ENCODE data around the gene RNF31. TPM values are rescaled to one million over a fixed set of nuclear protein-coding genes. Genes with fewer than 3 reads are reported as not detected.

Gene RNF31
- total RNA-seq, 4 donors from 2014 or later: 33.5 to 112 (median 72.9) TPM

GRCh38 chr14:24135834-24136683 lies 11.2 kb upstream of the RNF31 start, which contains the start of gene PSME1:
TSS of gene PSME1 (plus strand) at chr14:24136194. CDS start at chr14:24136263, 69 bp downstream.
- peaks cover 0 to 38% (median 14%) of the 10 kb centered on the region in 3 donors for H3K36me3 ChIP-seq
- H3K9me3 ChIP-seq: no peaks in the 10 kb centered on the region
- 0% methylated on average over 30 to 44 of the region's 75 CpGs for WGBS, 2 donors
- TF ChIP-seq EP300 (IDR thresholded peaks at IDR 0.05) (peak; percentile 52 to 90), CTCF (IDR thresholded peaks at IDR 0.05) (peak in 1 of 5 experiments; percentile 19), POLR2A (IDR thresholded peaks at IDR 0.05) (peak; percentile 10 to 73)
- peak within 1 kb of the TSS; percentile 76 to 97 (median 84) for H3K4me3 ChIP-seq
- peak; percentile 88 to 89 for DNase-seq (ENCODE audit: low spot score in 2 of 2)
- peak within 1 kb of the TSS; percentile 89 to 99 (median 98) for H3K27ac ChIP-seq
- peaks cover 0 to 51% (median 29%) of the 10 kb centered on the region in 4 donors for H3K4me1 ChIP-seq
- H3K27me3 ChIP-seq: no peaks in the 10 kb centered on the region

GRCh38 chr14:24136684-24137528 lies 10.4 kb upstream of the RNF31 start:
- 37 to 38% methylated on average over 12 to 13 of the region's 13 CpGs for WGBS, 2 donors
- no peak for DNase-seq (ENCODE audit: low spot score in 2 of 2)

GRCh38 chr14:24137529-24138395 lies 9.5 kb upstream of the RNF31 start:
- Histone ChIP-seq H3K27ac (peak overlapping the region in 2 of 4 donors; percentile 97 to 98), H3K36me3 (peaks cover 0 to 24% (median 14%) of the 10 kb centered on the region in 3 donors), H3K4me3 (no peak overlapping the region), H3K4me1 (peaks cover 0 to 60% (median 32%) of the 10 kb centered on the region in 4 donors), H3K9me3 (no peaks in the 10 kb centered on the region), H3K27me3 (no peaks in the 10 kb centered on the region)
- WGBS, 2 donors: 78 to 82% methylated on average over 8 of the region's 8 CpGs
- DNase-seq (ENCODE audit: low spot score in 2 of 2): no peak
- TF ChIP-seq EP300 (IDR thresholded peaks at IDR 0.05) (no peak), POLR2A (IDR thresholded peaks at IDR 0.05) (no peak), CTCF (IDR thresholded peaks at IDR 0.05) (no peak)

More at GRCh38 chr14:24136684-24137528, 10.4 kb upstream of the RNF31 start:
- H3K4me1 ChIP-seq: peaks cover 0 to 52% (median 29%) of the 10 kb centered on the region in 4 donors
- no peaks in the 10 kb centered on the region for H3K9me3 ChIP-seq
- peak overlapping the region; percentile 76 to 97 (median 84) for H3K4me3 ChIP-seq
- H3K27ac ChIP-seq: peak overlapping the region; percentile 89 to 99 (median 98)
- peaks cover 0 to 31% (median 14%) of the 10 kb centered on the region in 3 donors for H3K36me3 ChIP-seq
- H3K27me3 ChIP-seq: no peaks in the 10 kb centered on the region
- TF ChIP-seq EP300 (IDR thresholded peaks at IDR 0.05) (no peak), CTCF (IDR thresholded peaks at IDR 0.05) (no peak), POLR2A (IDR thresholded peaks at IDR 0.05) (no peak)

DNA sequence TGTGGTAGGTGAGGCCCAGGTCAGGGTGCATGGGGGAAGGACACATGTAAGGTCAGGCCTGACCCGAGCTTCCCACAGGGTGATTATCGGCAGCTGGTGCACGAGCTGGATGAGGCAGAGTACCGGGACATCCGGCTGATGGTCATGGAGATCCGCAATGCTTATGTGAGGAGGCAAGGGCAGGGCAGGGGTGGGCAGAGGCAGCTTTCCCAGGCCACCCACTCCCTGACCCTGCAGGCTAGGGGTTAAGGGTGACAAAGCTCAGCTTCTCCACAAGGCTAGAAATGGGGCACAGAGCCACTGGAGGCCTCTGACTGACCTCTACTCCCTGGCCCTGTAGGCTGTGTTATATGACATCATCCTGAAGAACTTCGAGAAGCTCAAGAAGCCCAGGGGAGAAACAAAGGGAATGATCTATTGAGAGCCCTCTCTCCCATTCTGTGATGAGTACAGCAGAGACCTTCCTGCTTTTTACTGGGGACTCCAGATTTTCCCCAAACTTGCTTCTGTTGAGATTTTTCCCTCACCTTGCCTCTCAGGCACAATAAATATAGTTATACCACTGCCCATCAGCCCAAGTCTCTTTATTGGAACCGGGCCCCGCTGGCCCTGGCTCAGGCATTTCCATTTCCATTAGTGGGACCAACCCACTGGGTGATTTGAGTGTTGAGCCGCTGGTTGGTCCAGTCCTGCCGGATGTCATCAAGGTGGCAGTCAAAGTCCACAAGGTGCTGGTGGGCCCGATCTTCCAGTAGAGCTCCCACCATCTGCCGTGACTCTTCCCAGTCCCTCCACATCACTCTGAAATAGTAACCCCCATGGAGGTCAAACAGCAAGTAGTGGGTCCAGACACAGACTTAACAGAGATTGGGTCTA lies 8.7 kb upstream of the RNF31 start:
- no peaks in the 10 kb centered on the region for H3K9me3 ChIP-seq
- H3K36me3 ChIP-seq: peaks cover 0 to 25% (median 14%) of the 10 kb centered on the region in 3 donors
- H3K27me3 ChIP-seq: no peaks in the 10 kb centered on the region
- TF ChIP-seq POLR2A (IDR thresholded peaks at IDR 0.05) (no peak), CTCF (IDR thresholded peaks at IDR 0.05) (no peak), EP300 (IDR thresholded peaks at IDR 0.05) (no peak)
- H3K4me3 ChIP-seq: no peak overlapping the region
- peak overlapping the region in 2 of 4 donors; percentile 91 to 97 for H3K27ac ChIP-seq
- 60 to 70% methylated on average over 13 of the region's 13 CpGs for WGBS, 2 donors
- H3K4me1 ChIP-seq: peaks cover 0 to 67% (median 32%) of the 10 kb centered on the region in 4 donors
- no peak for DNase-seq (ENCODE audit: low spot score in 2 of 2)
